CD4-positive, alpha-beta T cell (primary cell): ENCODE data around the gene CFI. TPM values are rescaled to one million over a fixed set of nuclear protein-coding genes. Genes with fewer than 3 reads are reported as not detected.
A peak's percentile ranks its signal among the peaks of the same experiment; 100 is the strongest.

Experiments
- ATAC-seq: fragments of 200-7000 bp; cut with Tn5 transposase; one replicate; pipeline ENCODE4 v1.10.0; 2022; ENCODE audit warnings: mild to moderate bottlenecking; ENCODE audit not compliant: poor library complexity
- CTCF ChIA-PET: fragments of 350-600 bp; sonication (Branson Sonifier 250); formaldehyde crosslinking; loops from one replicate; lab custom pipeline; 2021; ENCODE audit warnings: antibody characterized with exemption, inconsistent platforms; lab: Charles Lee
- POLR2A ChIA-PET: fragments of 350-600 bp; sonication (Branson Sonifier 250); formaldehyde crosslinking; loops from one replicate; lab custom pipeline; 2021; ENCODE audit warnings: antibody characterized with exemption, inconsistent platforms; lab: Charles Lee
- DNase-seq, 14 experiments: peaks; one replicate each; pipeline ENCODE4 v3.0.0-alpha.2; 2013 to 2020; ENCODE audit warnings: mixed read lengths in 2 of 14
- H3K27ac ChIP-seq, 2 donors: one replicate each; pipeline versions ENCODE4 v1.5.1 to v1.7.0; 2013; ENCODE audit warnings: low read length in 2 of 2, low read depth in 1 of 2, mild to moderate bottlenecking in 1 of 2
- H3K27me3 ChIP-seq, 2 experiments: 1 replicate in 1 of 2; 2 replicates in 1 of 2; pipeline versions ENCODE4 v1.6.1 to v1.7.0; 2013; ENCODE audit warnings: low read length in 2 of 2, control low read depth in 1 of 2, mild to moderate bottlenecking in 1 of 2, moderate library complexity in 1 of 2; ENCODE audit not compliant: insufficient read depth in 2 of 2, control insufficient read depth in 1 of 2
- H3K36me3 ChIP-seq: one replicate; pipeline ENCODE4 v1.6.1; 2013; ENCODE audit warnings: low read length, control low read depth; ENCODE audit not compliant: insufficient read depth
- H3K4me1 ChIP-seq: one replicate; pipeline ENCODE4 v1.6.1; 2013; ENCODE audit warnings: low read length, control low read depth; ENCODE audit not compliant: insufficient read depth
- H3K4me3 ChIP-seq: one replicate; pipeline ENCODE4 v1.5.1; 2013; ENCODE audit warnings: mild to moderate bottlenecking, low read length, moderate library complexity
- H3K9me3 ChIP-seq, 2 experiments: 1 replicate in 1 of 2; 2 replicates in 1 of 2; pipeline versions ENCODE4 v1.6.1 to v1.7.0; 2013; ENCODE audit warnings: low read length in 2 of 2, mild to moderate bottlenecking in 2 of 2, control low read depth in 1 of 2, moderate library complexity in 1 of 2; ENCODE audit not compliant: control insufficient read depth in 1 of 2, insufficient read depth in 1 of 2
- H3K27ac Mint-ChIP-seq: one replicate; pipeline ENCODE4 v1.8.0; 2020; ENCODE audit warnings: mixed read lengths
- H3K27me3 Mint-ChIP-seq: one replicate; pipeline ENCODE4 v1.8.0; 2021; ENCODE audit warnings: mixed read lengths
- H3K36me3 Mint-ChIP-seq: one replicate; pipeline ENCODE4 v1.8.0; 2021; ENCODE audit warnings: low read depth, mixed read lengths
- H3K4me1 Mint-ChIP-seq: one replicate; pipeline ENCODE4 v1.8.0; 2021; ENCODE audit warnings: low read depth, mixed read lengths
- H3K4me3 Mint-ChIP-seq: one replicate; pipeline ENCODE4 v1.8.0; 2020; ENCODE audit warnings: mild to moderate bottlenecking, mixed read lengths
- H3K9me3 Mint-ChIP-seq: one replicate; pipeline ENCODE4 v1.8.0; 2020; ENCODE audit warnings: mixed read lengths
- intact Hi-C, 2 experiments: fragments of 100-400 bp; cut with DNase I in 1 of 2; cut with micrococcal nuclease in 1 of 2; formaldehyde crosslinking; loops; one replicate each; pipeline versions ENCODE4 v1.15.1 to v1.9.0; 2023 to 2025; cut with DNase I, micrococcal nuclease
- total RNA-seq, 174 experiments: library from RNA in 2 of 174; stranded (reverse) in 2 of 174; gene quantifications; one replicate each; pipeline ENCODE4 v1.2.3 and lab custom pipeline; 2021 to 2026
- TF ChIP-seq, protein P1 (sequence below): fragments of 200-600 bp; IDR thresholded peaks from one replicate; pipeline ENCODE4 v1.8.0; 2022; ENCODE audit warnings: antibody characterized with exemption, mild to moderate bottlenecking

The CFI gene
- total RNA-seq, 2 experiments from 2014 or later, result not detected

DNA sequence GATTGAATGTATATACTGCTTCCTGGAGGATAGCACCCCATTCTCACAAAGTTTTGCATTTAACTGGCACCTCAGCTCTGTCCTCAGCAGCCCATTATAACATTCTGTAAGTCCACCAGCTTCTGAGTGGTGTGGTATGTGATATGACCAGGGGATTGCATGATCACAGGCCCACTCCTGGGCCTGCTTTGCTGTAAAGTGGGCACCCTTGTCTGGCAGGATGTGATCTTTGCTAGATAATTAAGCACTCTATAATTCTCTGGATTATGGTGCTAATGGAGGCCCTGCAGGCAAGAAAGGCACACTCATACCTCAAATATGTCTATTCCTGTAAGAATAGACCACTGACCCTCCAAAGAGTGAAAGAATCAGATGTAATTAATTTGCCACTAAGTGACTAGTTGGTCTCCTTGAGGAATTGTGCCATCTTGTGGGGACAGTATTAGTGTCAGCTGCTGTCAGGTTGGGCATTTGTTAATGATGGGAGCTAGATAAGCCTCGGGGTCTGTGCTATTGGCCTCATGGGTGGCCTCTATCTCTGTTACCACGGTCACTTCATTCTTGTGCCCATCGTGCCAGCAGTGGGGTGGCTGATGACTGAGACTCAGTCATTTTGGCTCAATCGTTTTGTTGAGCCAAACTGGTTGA lies 2.2 kb upstream of the CFI start:
- ChIA-PET CTCF (interaction anchor here (0.8 kb wide), 1 partner anchor 11 kb away, joined by 3 read pairs; no protein-coding TSS in a partner anchor), POLR2A (interaction anchor here (1.5 kb wide), 1 partner anchor 371 kb away, joined by 3 read pairs; no protein-coding TSS in a partner anchor)
- H3K27me3 ChIP-seq, result no peaks in the 10 kb centered on the region
- H3K27ac ChIP-seq, result no peak overlapping the region
- H3K4me3 Mint-ChIP-seq, result no peak overlapping the region
- no peaks in the 10 kb centered on the region for H3K36me3 Mint-ChIP-seq
- no peak overlapping the region for H3K27ac Mint-ChIP-seq
- TF ChIP-seq, protein P1, sequence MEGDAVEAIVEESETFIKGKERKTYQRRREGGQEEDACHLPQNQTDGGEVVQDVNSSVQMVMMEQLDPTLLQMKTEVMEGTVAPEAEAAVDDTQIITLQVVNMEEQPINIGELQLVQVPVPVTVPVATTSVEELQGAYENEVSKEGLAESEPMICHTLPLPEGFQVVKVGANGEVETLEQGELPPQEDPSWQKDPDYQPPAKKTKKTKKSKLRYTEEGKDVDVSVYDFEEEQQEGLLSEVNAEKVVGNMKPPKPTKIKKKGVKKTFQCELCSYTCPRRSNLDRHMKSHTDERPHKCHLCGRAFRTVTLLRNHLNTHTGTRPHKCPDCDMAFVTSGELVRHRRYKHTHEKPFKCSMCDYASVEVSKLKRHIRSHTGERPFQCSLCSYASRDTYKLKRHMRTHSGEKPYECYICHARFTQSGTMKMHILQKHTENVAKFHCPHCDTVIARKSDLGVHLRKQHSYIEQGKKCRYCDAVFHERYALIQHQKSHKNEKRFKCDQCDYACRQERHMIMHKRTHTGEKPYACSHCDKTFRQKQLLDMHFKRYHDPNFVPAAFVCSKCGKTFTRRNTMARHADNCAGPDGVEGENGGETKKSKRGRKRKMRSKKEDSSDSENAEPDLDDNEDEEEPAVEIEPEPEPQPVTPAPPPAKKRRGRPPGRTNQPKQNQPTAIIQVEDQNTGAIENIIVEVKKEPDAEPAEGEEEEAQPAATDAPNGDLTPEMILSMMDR, result peak; percentile 33
- no peaks in the 10 kb centered on the region for H3K9me3 ChIP-seq
- H3K9me3 Mint-ChIP-seq, result no peaks in the 10 kb centered on the region
- no peak overlapping the region for H3K4me3 ChIP-seq
- H3K4me1 ChIP-seq, result no peaks in the 10 kb centered on the region
- peak; percentile 51 for ATAC-seq
- H3K36me3 ChIP-seq, result no peaks in the 10 kb centered on the region
- peak in 5 of 14 experiments; percentile 2 to 66 (median 43) for DNase-seq
- intact Hi-C loops, result loop anchor here in 1 of 2 experiments (5.0 kb wide), 1 partner anchor 382 kb away; no protein-coding TSS in a partner anchor
- no peaks in the 10 kb centered on the region for H3K4me1 Mint-ChIP-seq
- no peaks in the 10 kb centered on the region for H3K27me3 Mint-ChIP-seq

- CTCF ChIA-PET, result interaction anchor here (0.6 kb wide), 1 partner anchor 514 kb away, joined by 3 read pairs; no protein-coding TSS in a partner anchor
- H3K36me3 Mint-ChIP-seq, result no peaks in the 10 kb centered on the region
Observed at GRCh38 chr4:109801099-109801789, 555 bp downstream of the CFI start.

DNA sequence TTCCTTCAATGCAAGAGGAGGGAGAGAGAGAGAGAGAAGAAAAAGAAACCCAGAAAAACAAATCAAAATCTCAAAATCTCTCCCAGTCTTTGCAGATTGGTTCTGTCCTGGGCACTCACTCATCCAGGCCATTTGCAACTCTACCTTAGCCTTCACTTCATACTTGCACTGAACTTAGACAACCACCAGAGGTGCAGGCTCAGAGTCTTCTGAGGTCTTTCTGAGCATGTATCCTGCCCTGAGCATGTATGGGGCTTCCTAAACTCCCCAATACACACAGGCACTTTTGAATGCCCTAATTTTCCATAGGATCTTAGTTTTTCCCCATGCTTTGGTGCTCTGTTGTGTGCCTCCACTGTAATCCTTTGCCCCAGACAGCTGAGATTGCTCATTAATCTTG lies 2.9 kb downstream of the CFI start:
- DNase-seq (no peak), ATAC-seq (no peak)
- Histone ChIP-seq H3K27ac (no peak overlapping the region), H3K4me1 (no peaks in the 10 kb centered on the region), H3K4me3 (no peak overlapping the region), H3K9me3 (peaks cover 8 to 16% of the 10 kb centered on the region in 2 experiments), H3K27me3 (no peaks in the 10 kb centered on the region), H3K36me3 (no peaks in the 10 kb centered on the region)
- intact Hi-C loops, result no loop called here
- CTCF ChIA-PET, result no interaction called here
- peaks cover 4% of the 10 kb centered on the region for H3K27me3 Mint-ChIP-seq
- no peaks in the 10 kb centered on the region for H3K4me1 Mint-ChIP-seq
- no peaks in the 10 kb centered on the region for H3K36me3 Mint-ChIP-seq
- no peak overlapping the region for H3K4me3 Mint-ChIP-seq
- H3K9me3 Mint-ChIP-seq, result peaks cover 12% of the 10 kb centered on the region
- no peak overlapping the region for H3K27ac Mint-ChIP-seq
- POLR2A ChIA-PET, result no interaction called here
- TF ChIP-seq, protein P1, result no peak

More at GRCh38 chr4:109801099-109801789, 555 bp downstream of the CFI start:
- Mint-ChIP-seq H3K9me3 (peaks cover 2% of the 10 kb centered on the region), H3K4me1 (no peaks in the 10 kb centered on the region), H3K4me3 (no peak overlapping the region), H3K27ac (no peak overlapping the region), H3K27me3 (no peaks in the 10 kb centered on the region)
- intact Hi-C loops, result loop anchor here in 1 of 2 experiments (5.0 kb wide), 1 partner anchor 379 kb away; no protein-coding TSS in a partner anchor
- no peak for ATAC-seq
- Histone ChIP-seq H3K36me3 (no peaks in the 10 kb centered on the region), H3K4me3 (no peak overlapping the region), H3K9me3 (peaks cover 3 to 4% of the 10 kb centered on the region in 2 experiments), H3K27ac (no peak overlapping the region), H3K27me3 (no peaks in the 10 kb centered on the region), H3K4me1 (no peaks in the 10 kb centered on the region)
- TF ChIP-seq, protein P1, result no peak
- POLR2A ChIA-PET, result no interaction called here
- no peak for DNase-seq
